ENCODE measurements around the gene GPR143. TPM values are rescaled to one million over a fixed set of nuclear protein-coding genes. Genes with fewer than 3 reads are reported as not detected.

GPR143 gene
- polyA plus RNA-seq, 1 donor (not counting 4 experiments of a cell fraction or from before 2014, with no cell fraction given): 0.33 TPM

DNA sequence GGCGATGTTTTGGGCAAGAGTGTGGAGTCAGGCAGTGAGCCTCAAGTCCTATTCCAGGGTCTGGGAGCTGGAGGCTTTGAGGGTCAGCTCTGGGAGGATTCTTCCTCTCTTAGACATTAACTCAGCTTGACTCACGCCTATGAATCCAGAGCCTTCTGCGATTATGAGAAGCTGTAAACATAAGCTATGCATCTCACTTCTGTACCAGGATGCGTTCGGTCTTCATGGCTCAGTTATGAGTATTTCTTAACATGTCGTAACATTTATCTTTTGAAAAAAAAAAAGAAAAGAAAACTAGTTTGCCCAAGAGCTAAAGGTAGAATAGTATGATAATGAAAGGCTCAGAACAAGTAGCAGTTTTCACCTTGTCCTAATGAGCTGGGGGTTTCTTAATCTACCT, 25.2 kb upstream of the GPR143 start:
- Histone ChIP-seq H2AFZ (ENCODE audit: control insufficient read depth, low read length) (no peak overlapping the region), H3K36me3 (ENCODE audit: control insufficient read depth in 2 of 2, extremely low read depth in 1 of 2, insufficient read depth in 2 of 2, low read length in 2 of 2) (no peaks in the 10 kb centered on the region), H3K27ac (ENCODE audit: control insufficient read depth, insufficient read depth, low read length) (peak overlapping the region; percentile 20), H3K9me1 (ENCODE audit: control insufficient read depth, extremely low read depth, insufficient read depth, low read length) (no peaks in the 10 kb centered on the region), H3K9me3 (ENCODE audit: control insufficient read depth, low read depth, low read length) (no peaks in the 10 kb centered on the region), H3K4me3 (ENCODE audit: control insufficient read depth in 2 of 3, extremely low read depth in 1 of 3, insufficient read depth in 2 of 3, low read depth in 1 of 3, low read length in 3 of 3) (peak overlapping the region in 1 of 3 experiments; percentile 25), H3K4me2 (ENCODE audit: control insufficient read depth, extremely low read depth, insufficient read depth, low read depth, low read length) (peak overlapping the region; percentile 52), H3K27me3 (ENCODE audit: control insufficient read depth, extremely low read depth, insufficient read depth, low read length) (no peaks in the 10 kb centered on the region), H4K20me1 (ENCODE audit: control insufficient read depth, extremely low read depth, insufficient read depth, low read length) (no peaks in the 10 kb centered on the region), H3K79me2 (ENCODE audit: control insufficient read depth, insufficient read depth, low read length) (no peaks in the 10 kb centered on the region), H3K4me1 (ENCODE audit: control insufficient read depth, extremely low read depth, insufficient read depth, low read length) (peaks cover 12% of the 10 kb centered on the region), H3K9ac (ENCODE audit: control insufficient read depth, extremely low read depth, insufficient read depth, low read length) (peak overlapping the region; percentile 35)
- TF ChIP-seq EZH2 (IDR thresholded peaks at IDR 0.05; ENCODE audit: low read length): no peak
- TF ChIP-seq, protein P1, sequence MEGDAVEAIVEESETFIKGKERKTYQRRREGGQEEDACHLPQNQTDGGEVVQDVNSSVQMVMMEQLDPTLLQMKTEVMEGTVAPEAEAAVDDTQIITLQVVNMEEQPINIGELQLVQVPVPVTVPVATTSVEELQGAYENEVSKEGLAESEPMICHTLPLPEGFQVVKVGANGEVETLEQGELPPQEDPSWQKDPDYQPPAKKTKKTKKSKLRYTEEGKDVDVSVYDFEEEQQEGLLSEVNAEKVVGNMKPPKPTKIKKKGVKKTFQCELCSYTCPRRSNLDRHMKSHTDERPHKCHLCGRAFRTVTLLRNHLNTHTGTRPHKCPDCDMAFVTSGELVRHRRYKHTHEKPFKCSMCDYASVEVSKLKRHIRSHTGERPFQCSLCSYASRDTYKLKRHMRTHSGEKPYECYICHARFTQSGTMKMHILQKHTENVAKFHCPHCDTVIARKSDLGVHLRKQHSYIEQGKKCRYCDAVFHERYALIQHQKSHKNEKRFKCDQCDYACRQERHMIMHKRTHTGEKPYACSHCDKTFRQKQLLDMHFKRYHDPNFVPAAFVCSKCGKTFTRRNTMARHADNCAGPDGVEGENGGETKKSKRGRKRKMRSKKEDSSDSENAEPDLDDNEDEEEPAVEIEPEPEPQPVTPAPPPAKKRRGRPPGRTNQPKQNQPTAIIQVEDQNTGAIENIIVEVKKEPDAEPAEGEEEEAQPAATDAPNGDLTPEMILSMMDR (optimal IDR thresholded peaks at IDR 0.05 in 1 of 3, IDR thresholded peaks at IDR 0.05 in 1 of 3, conservative IDR thresholded peaks at IDR 0.05 in 1 of 3; ENCODE audit: extremely low read depth in 1 of 3, insufficient read depth in 2 of 3, low read length in 3 of 3): no peak
- no peak for DNase-seq (ENCODE audit: low read depth, low spot score)
- FAIRE-seq: peak; percentile 49
- dilution Hi-C loops (cut with MboI; ENCODE audit: extremely low pct_ligation_motif_present, low sequenced_read_pairs): no loop called here

DNA sequence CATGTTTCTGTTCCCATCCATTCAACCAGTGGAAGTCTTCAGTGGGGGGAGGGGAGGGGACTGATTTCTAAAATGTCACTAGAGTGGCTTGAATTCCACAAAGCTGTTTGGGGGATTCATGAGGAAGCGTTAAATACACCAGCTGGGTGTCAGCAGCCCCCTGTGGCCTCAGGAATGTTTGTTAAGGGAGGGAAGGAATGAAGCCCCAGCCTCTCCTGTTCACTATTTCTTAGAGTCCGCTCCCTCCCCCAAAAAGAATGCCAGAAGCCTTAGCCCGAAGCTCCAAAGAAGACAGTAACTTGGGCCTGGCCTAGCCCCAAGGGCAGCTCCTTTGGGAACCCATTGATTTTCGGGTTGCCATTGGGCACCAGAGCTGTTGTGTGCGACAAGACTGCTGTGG, 23.9 kb upstream of the GPR143 start:
- no peaks in the 10 kb centered on the region for H3K9me1 ChIP-seq (ENCODE audit: control insufficient read depth, extremely low read depth, insufficient read depth, low read length)
- no peaks in the 10 kb centered on the region for H3K36me3 ChIP-seq (ENCODE audit: control insufficient read depth in 2 of 2, extremely low read depth in 1 of 2, insufficient read depth in 2 of 2, low read length in 2 of 2)
- no peaks in the 10 kb centered on the region for H4K20me1 ChIP-seq (ENCODE audit: control insufficient read depth, extremely low read depth, insufficient read depth, low read length)
- H3K9ac ChIP-seq (ENCODE audit: control insufficient read depth, extremely low read depth, insufficient read depth, low read length): no peak overlapping the region
- peaks cover 15% of the 10 kb centered on the region for H3K4me1 ChIP-seq (ENCODE audit: control insufficient read depth, extremely low read depth, insufficient read depth, low read length)
- dilution Hi-C loops (cut with MboI; ENCODE audit: extremely low pct_ligation_motif_present, low sequenced_read_pairs): no loop called here
- no peak overlapping the region for H2AFZ ChIP-seq (ENCODE audit: control insufficient read depth, low read length)
- no peaks in the 10 kb centered on the region for H3K79me2 ChIP-seq (ENCODE audit: control insufficient read depth, insufficient read depth, low read length)
- H3K9me3 ChIP-seq (ENCODE audit: control insufficient read depth, low read depth, low read length): no peaks in the 10 kb centered on the region
- no peaks in the 10 kb centered on the region for H3K27me3 ChIP-seq (ENCODE audit: control insufficient read depth, extremely low read depth, insufficient read depth, low read length)
- H3K27ac ChIP-seq (ENCODE audit: control insufficient read depth, insufficient read depth, low read length): no peak overlapping the region
- no peak for TF ChIP-seq EZH2 (IDR thresholded peaks at IDR 0.05; ENCODE audit: low read length)
- TF ChIP-seq, protein P1 (optimal IDR thresholded peaks at IDR 0.05 in 1 of 3, IDR thresholded peaks at IDR 0.05 in 1 of 3, conservative IDR thresholded peaks at IDR 0.05 in 1 of 3; ENCODE audit: extremely low read depth in 1 of 3, insufficient read depth in 2 of 3, low read length in 3 of 3): no peak
- DNase-seq (ENCODE audit: low read depth, low spot score): no peak
- H3K4me2 ChIP-seq (ENCODE audit: control insufficient read depth, extremely low read depth, insufficient read depth, low read depth, low read length): no peak overlapping the region
- FAIRE-seq: no peak
- no peak overlapping the region for H3K4me3 ChIP-seq (ENCODE audit: control insufficient read depth in 2 of 3, extremely low read depth in 1 of 3, insufficient read depth in 2 of 3, low read depth in 1 of 3, low read length in 3 of 3)
